HepG2 (cell line): ENCODE measurements around the gene NOL4L. TPM values are rescaled to one million over a fixed set of nuclear protein-coding genes. Genes with fewer than 3 reads are reported as not detected.

Experiments used
- ATF6 ChIP-seq: sonication (generic); formaldehyde crosslinking; conservative IDR thresholded peaks from 2 replicates; pipeline ENCODE4 v1.4.0; 2020; ENCODE audit warnings: missing genetic modification reagents
- BCL6 ChIP-seq: IDR thresholded peaks from 2 replicates; pipeline ENCODE4 v1.6.1; 2016; ENCODE audit warnings: missing genetic modification reagents, missing compliant biosample characterization
- JUND ChIP-seq: sonication (generic); formaldehyde crosslinking; IDR thresholded peaks from 2 replicates; pipeline ENCODE4 v1.8.0; 2022; ENCODE audit warnings: mild to moderate bottlenecking, missing genetic modification reagents
- KLF16 ChIP-seq, 2 experiments: sonication (generic) in 1 of 2; formaldehyde crosslinking in 1 of 2; IDR thresholded peaks; 2 replicates each; pipeline versions ENCODE4 v1.6.1 to v1.8.0; 2016 to 2023; ENCODE audit warnings: missing genetic modification reagents in 2 of 2, missing compliant biosample characterization in 1 of 2
- MLLT10 ChIP-seq: sonication (generic); formaldehyde crosslinking; IDR thresholded peaks from 2 replicates; pipeline ENCODE4 v1.4.0; 2020; ENCODE audit warnings: missing genetic modification reagents
- MYNN ChIP-seq: sonication (generic); formaldehyde crosslinking; IDR thresholded peaks from 2 replicates; pipeline ENCODE4 v1.4.0; 2020; ENCODE audit warnings: mild to moderate bottlenecking, low read depth, missing genetic modification reagents
- NKX3-1 ChIP-seq: sonication (generic); formaldehyde crosslinking; IDR thresholded peaks from 2 replicates; pipeline ENCODE4 v1.5.0; 2020; ENCODE audit warnings: missing genetic modification reagents
- PRDM4 ChIP-seq: sonication (generic); formaldehyde crosslinking; IDR thresholded peaks from 2 replicates; pipeline ENCODE4 v1.9.0; 2021; ENCODE audit warnings: missing genetic modification reagents, borderline replicate concordance
- RXRA ChIP-seq: sonication (generic); formaldehyde crosslinking; IDR thresholded peaks from 2 replicates; pipeline ENCODE4 v1.5.1; 2020; ENCODE audit warnings: missing genetic modification reagents
- SETDB1 ChIP-seq: sonication (generic); formaldehyde crosslinking; IDR thresholded peaks from 2 replicates; pipeline ENCODE4 v1.5.1; 2020; ENCODE audit warnings: missing genetic modification reagents, mild to moderate bottlenecking, borderline replicate concordance
- SMAD1 ChIP-seq: sonication (generic); formaldehyde crosslinking; IDR thresholded peaks from 2 replicates; pipeline ENCODE4 v1.4.0; 2020; ENCODE audit warnings: missing genetic modification reagents, low read depth, mild to moderate bottlenecking, borderline replicate concordance
- SP4 ChIP-seq: sonication (generic); formaldehyde crosslinking; IDR thresholded peaks from 2 replicates; pipeline ENCODE4 v1.8.1; 2023; ENCODE audit warnings: mild to moderate bottlenecking, missing genetic modification reagents
- TBL1XR1 ChIP-seq: fragments of 150-350 bp; IDR thresholded peaks from 2 replicates; pipeline ENCODE4 v1.6.1; 2014; ENCODE audit warnings: borderline replicate concordance, low read length; ENCODE audit not compliant: partially characterized antibody
- THAP7 ChIP-seq: sonication (generic); formaldehyde crosslinking; IDR thresholded peaks from 2 replicates; pipeline ENCODE4 v1.8.1; 2023; ENCODE audit warnings: mild to moderate bottlenecking, missing genetic modification reagents
- ZNF558 ChIP-seq: sonication (generic); formaldehyde crosslinking; IDR thresholded peaks from 2 replicates; pipeline ENCODE4 v1.9.0; 2022; ENCODE audit warnings: mild to moderate bottlenecking, missing genetic modification reagents, borderline replicate concordance
- ZNF761 ChIP-seq: sonication (generic); formaldehyde crosslinking; conservative IDR thresholded peaks from 2 replicates; pipeline ENCODE4 v1.4.0; 2020; ENCODE audit warnings: mild to moderate bottlenecking, missing genetic modification reagents
- ZNF768 ChIP-seq: sonication (generic); formaldehyde crosslinking; IDR thresholded peaks from 2 replicates; pipeline ENCODE4 v1.4.0; 2020; ENCODE audit warnings: missing genetic modification reagents
- polyA plus RNA-seq, 8 experiments: library from polyadenylated mRNA; depleted of rRNA in 3 of 8; stranded (reverse) in 7 of 8; unstranded in 1 of 8; fragments of >200 nt; fragmentation: Illumina TruSeq in 4 of 8; extraction: Trizol in 4 of 8; gene quantifications; 2 replicates each; pipeline versions ENCODE4 v1.2.1 to v1.2.3, GENCODE V29; 2011 to 2016; ENCODE audit warnings: low read depth in 4 of 8, missing spikeins in 1 of 8, mixed read lengths in 1 of 8; ENCODE audit not compliant: insufficient read depth in 1 of 8
- total RNA-seq, 5 experiments: library from RNA; depleted of rRNA; stranded (reverse); fragments of >200 nt; fragmentation: Illumina TruSeq; extraction: Trizol; gene quantifications; 2 replicates each; pipeline ENCODE4 v1.2.3, GENCODE V29; 2016; ENCODE audit warnings: low read depth in 1 of 5
- TF ChIP-seq, protein P1 (sequence below): sonication (generic); formaldehyde crosslinking; IDR thresholded peaks from 2 replicates; pipeline ENCODE4 v1.8.0; 2022; ENCODE audit warnings: missing genetic modification reagents, mild to moderate bottlenecking, moderate library complexity, borderline replicate concordance
- TF ChIP-seq, protein P2 (sequence below): sonication (generic); formaldehyde crosslinking; IDR thresholded peaks from 2 replicates; pipeline ENCODE4 v1.5.1; 2020; ENCODE audit warnings: mild to moderate bottlenecking, missing genetic modification reagents, moderate library complexity

NOL4L gene
- total and polyA plus RNA-seq, 2 of the 13 experiments (the other 11 are each of a cell fraction or from before 2014, with no cell fraction given) = 16.6 to 35.4 TPM

GRCh38 chr20:32570401-32571190 lies 14.5 kb downstream of the NOL4L start (continued):
- TF ChIP-seq, protein P1, sequence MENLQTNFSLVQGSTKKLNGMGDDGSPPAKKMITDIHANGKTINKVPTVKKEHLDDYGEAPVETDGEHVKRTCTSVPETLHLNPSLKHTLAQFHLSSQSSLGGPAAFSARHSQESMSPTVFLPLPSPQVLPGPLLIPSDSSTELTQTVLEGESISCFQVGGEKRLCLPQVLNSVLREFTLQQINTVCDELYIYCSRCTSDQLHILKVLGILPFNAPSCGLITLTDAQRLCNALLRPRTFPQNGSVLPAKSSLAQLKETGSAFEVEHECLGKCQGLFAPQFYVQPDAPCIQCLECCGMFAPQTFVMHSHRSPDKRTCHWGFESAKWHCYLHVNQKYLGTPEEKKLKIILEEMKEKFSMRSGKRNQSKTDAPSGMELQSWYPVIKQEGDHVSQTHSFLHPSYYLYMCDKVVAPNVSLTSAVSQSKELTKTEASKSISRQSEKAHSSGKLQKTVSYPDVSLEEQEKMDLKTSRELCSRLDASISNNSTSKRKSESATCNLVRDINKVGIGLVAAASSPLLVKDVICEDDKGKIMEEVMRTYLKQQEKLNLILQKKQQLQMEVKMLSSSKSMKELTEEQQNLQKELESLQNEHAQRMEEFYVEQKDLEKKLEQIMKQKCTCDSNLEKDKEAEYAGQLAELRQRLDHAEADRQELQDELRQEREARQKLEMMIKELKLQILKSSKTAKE (CRISPR knock-in tag) = peak; percentile 66
- TF ChIP-seq JUND (CRISPR knock-in tag) (no peak), MYNN (CRISPR knock-in tag) (no peak), KLF16 (CRISPR knock-in tag; IDR thresholded peaks at IDR 0.05) (no peak), ATF6 (CRISPR knock-in tag) (no peak), ZNF558 (CRISPR knock-in tag) (no peak; the same call in 1 of the 2 replicates), ZNF761 (no peak), SETDB1 (CRISPR knock-in tag) (no peak), TBL1XR1 (no peak), RXRA (CRISPR knock-in tag) (peak; percentile 91), MLLT10 (no peak), NKX3-1 (CRISPR knock-in tag) (no peak), BCL6 (CRISPR knock-in tag) (peak; percentile 67), SMAD1 (no peak), PRDM4 (CRISPR knock-in tag) (no peak), THAP7 (CRISPR knock-in tag) (no peak), ZNF768 (CRISPR knock-in tag) (peak; percentile 76; the same call in 1 of the 2 replicates), SP4 (no peak)
- TF ChIP-seq, protein P2, sequence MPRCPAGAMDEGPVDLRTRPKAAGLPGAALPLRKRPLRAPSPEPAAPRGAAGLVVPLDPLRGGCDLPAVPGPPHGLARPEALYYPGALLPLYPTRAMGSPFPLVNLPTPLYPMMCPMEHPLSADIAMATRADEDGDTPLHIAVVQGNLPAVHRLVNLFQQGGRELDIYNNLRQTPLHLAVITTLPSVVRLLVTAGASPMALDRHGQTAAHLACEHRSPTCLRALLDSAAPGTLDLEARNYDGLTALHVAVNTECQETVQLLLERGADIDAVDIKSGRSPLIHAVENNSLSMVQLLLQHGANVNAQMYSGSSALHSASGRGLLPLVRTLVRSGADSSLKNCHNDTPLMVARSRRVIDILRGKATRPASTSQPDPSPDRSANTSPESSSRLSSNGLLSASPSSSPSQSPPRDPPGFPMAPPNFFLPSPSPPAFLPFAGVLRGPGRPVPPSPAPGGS = no peak
